IPS DF 4.7 (cell line): ENCODE measurements around the gene RCBTB2.

Experiments used
- DNase-seq: peaks from one replicate; pipeline ENCODE4 v3.0.0-alpha.2; 2013; ENCODE audit warnings: low spot score; ENCODE audit errors: extremely low read depth

RCBTB2 gene

DNA sequence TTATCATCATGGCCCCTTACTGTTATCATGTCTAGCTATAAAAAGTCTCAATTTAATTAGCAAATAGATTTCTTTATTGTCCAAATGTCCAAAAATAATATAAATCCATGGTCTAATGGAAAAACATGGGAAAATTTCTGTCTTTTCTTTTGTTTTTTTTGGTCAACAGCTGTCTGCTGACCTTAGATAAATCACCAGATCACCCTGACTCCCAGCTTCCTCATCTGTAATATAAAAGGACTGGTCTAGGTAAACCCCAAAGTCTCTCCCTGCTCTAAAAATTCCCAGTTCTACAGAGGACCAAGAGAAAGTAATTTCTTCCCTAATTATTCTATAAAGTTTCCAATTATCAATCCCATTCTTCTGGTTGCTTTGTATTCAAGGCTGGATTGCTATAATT lies 30.7 kb upstream of the RCBTB2 start:
- no peak for DNase-seq

DNA sequence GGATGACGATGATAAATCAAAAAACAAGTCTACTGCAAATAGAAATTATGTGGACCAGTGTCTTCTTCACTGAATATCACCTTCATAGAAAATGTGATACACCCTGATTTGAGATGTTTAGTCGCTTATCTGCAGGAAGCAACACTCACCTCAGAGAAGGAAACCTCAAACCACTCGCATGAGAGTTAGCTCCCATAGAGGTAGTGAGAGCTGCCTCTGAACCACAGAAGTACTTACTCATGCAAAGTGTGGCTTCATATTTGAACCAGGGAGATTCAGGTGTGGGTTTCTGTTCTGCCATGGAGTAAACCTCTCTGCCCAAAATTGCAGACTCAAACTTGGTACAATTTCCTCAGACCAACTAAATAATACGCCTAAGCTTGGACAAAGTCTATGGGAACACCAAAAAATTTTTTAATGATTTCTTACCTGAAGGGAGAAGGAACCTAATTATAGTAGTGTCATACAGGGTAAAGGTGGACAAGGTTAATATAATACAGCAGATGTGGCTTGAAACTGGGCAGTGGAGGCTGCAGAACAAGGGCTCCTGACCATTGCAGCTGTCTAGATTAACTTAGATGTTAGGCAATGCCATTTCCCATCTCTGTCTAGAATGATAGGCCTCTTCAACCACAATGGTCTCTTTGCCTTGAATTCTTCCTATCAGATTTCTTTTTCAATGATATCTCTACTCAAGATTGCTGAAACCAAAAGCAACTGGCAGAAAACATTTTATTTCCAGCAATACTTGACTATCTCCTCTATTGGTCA lies 29.6 kb upstream of the RCBTB2 start:
- no peak for DNase-seq

DNA sequence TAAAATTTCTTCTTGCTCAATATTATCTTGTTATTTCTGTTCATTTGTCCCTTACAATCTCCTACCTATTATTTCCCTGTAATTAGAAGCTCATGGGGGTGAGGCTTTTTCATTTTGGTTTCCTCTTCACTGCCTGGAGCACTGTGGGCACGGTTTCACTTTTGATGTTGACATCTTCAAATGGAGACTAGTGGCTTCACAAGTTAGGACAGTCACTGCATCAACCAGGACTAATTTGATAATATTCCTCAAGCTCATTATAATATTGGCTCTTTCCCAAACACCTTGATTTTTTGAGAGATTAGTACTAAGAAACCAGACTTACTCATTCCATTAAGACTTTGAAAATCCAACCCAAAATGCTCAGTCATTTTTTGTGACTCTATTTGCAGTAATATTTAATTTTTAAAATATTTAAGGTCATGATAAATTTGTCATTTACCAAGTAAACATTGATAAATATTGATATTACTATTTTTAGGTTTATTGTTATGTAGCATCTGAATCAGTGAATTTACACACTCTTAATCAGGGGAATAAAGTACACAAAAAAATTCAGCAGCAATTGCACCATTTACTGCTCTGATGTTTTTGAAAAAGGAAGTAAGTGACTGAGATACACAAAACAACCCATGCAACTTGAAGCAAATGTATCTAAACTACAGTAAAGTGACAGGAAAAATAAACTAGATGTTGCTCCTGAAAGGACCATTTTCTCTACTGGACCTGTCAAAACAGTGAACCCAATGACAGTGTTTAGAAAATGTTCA lies 28.8 kb upstream of the RCBTB2 start:
- DNase-seq: no peak

DNA sequence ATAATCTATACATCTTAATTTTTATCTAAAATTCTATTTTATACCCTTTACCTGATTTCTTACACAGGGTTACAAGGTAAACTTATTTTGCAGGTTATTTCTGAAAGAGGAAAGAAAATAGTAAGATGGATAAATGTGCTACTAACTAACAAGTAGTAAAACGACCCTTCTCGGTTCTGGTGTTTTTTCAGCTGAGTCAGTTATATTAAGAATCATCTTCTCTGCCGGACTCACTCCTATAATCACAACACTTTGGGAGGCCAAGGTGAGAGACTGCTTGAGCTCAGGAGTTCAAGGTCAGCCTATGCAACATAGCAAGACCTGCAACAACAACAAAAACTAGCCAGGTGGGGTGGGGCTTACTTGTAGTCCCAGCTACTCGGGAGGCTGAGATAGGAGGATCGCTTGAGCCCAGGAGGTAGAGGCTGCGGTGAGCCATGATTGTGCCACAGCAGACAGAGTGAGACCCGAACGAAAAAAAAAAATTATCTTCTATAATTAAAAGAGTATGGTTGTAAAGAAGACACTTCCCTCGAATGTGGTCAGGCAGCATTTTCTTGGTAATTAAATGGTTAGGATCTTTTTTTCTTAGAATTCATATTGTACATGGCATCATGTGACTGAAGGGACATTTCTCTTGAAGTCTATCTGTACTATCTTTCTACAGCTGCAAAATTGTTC lies 27.9 kb upstream of the RCBTB2 start:
- DNase-seq: no peak

DNA sequence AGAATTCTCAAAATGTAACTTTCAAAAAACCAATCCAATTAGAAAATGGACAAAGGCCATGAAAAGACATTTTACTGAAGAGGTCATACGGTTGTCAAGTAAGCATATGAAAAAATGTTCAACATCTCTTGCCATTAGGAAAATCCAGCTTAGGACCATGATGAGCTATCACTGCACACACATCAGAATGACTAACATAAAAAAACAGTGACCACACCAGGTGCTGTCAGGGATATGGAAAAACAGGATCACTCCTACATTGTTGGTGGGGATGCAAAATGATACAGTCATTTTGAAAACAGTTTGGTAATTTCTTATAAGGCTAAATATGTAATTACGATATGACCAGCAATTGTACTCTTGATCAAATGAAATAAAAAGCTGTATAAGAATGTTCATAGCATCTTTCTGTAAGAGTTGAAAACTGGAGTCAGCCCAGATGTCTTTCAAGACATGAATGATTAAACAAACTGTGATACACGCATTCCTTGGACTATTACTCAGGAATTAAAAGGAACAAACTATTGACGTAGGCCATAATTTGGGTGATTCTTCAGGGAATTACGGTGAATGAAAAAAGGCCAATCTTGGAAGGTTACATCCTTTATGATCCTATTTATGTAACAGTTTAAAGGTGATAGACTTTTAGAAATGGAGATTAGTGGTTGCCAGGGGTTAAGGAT lies 26.9 kb upstream of the RCBTB2 start:
- no peak for DNase-seq

DNA sequence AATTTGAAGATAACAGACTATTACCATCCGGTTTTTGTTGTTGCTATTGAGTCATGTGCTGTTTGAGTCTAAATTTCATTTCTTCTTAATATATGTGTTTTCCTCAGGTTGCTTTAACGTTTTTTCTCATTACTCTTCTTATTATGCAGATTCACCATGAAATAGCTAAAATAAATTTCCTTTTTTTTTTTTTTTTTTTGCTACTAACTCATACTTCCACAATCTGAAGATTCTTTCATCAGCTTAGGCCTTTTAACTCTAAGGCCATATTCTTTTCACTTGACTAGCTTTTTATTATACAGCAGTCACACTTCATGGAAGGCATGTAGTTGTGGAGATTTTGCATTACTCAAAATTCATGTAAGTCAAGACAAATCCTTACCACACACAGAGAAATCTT lies 23.9 kb upstream of the RCBTB2 start:
- DNase-seq: no peak

DNA sequence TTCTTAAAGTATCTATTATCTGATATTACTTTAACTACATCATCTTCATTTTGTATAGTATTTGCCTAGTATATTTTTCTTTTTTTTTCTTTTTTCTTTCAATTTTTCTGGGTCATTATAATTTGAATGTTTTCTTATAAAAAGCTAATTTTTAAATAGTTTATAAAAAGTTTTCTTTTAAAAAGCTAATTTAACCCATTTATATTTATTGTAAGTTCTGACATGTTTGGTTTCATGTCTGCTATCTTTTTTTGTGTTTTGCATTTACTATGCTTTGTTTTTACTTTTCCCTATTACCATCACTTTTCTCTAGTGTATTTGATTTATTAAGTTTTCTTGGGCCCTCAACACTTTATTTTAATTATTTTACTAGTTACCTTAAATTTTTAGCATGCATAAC lies 22.6 kb upstream of the RCBTB2 start:
- no peak for DNase-seq

DNA sequence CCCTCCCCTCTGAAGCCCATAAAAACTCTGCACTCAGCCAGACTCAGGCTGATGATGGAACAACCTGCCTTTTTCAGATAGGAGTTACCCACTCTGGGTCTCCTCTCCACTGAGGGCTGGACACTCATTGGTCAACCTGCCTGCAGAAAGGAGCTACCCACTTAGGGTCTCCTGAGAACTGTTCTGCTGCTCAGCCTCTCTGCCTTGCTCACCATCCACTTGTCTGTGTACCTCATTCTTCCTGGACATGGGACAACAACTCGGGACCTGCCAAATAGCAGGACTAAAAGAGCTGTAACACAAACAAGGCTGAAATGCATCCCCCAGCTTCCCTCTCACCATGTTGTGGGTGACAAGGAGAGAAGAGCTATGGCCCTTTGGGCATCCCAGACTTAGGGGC lies 18.4 kb upstream of the RCBTB2 start:
- DNase-seq: no peak

DNA sequence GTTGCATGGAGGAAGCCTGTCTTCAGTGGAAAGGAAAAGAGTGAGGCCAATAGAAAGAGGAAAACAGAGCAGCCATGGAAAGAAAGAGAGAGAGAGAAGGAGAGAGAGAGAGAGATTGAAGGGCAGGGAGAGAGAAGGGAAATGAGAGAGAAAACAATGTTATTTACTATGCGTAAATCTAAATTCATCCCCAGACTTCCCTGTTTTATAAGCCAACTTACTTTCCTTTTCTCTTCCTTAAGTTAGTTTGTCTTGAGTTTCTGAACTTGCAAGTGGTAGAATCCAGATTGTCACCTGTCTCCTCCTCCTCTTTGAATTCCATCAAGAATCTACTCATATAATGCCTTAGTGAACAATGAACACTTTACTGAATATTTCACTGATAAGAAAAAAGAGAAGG lies 16.8 kb upstream of the RCBTB2 start:
- no peak for DNase-seq

DNA sequence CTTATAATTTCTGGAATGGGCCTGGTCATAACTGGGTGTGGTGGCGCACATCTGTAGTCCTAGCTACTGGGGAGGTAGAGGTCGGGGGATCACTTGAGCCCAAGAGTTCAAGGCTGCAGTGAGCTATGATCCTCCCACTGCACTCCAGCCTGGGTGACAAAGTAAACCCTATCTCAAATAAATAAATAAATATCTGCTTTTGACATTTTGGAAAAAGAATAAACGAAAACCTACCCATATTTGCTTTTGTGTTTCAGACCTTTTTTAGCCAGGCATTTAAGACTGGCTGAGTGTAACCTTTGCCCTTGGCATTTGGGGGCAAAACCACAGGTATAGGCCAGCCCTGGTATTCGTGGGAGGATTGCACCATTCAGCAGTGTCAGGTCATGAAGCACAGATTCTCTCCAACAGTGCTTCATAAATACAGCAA lies 14.8 kb upstream of the RCBTB2 start:
- DNase-seq: no peak

DNA sequence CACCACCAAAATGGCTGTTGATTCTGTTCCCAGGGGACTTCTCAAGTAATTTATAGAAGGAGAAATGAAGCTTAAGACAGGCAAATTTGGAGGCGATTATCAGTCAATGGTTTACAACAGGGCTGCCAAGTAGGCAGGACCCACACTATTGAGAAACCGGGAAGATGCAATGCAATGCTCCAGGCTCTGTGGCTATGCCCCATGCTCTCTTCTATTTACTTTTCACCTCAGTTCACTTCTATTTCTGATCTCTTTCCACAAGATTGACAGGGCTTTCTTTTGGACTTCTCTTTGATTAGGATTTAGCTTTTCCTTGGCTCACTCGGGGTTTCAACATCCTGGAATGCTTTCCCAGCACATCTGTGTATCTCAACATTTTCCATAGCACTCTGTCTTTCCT lies 12.7 kb upstream of the RCBTB2 start:
- no peak for DNase-seq

DNA sequence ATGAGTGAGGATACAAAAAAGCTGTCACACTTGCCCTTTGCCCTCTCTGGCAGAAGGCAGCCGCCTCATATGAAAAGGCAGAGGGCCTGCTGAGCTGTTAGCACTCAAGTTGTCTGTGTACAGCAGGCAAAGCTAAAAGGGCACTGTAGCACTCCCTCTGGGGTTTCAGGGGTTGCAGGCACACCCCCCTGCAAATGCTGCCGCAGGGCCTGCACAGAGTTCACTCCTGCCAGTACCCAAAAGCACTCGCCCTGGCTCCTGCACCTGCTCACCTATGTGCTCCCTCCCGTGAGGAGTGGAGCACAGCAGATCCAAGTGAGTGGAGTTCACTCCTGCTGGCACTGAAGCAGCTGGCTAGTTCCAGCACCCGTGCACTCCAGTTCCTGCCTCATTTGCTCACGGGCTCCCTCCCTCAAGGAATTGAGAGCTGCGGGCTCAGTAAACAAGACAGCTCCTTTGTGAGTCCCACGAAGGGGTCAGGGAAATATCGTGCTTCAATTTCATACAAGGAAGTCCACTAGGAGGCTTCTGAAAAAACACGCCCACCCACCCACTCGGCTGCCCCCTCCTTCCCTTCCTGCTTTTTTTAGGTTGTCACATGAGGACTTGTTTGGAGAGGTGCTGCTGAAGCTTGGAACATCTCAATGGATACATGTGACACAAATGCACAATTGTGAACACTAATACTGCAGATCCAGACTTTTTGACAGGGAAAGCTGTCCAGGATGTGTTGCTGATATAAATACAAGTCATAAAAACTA lies 9.9 kb upstream of the RCBTB2 start:
- DNase-seq: no peak

DNA sequence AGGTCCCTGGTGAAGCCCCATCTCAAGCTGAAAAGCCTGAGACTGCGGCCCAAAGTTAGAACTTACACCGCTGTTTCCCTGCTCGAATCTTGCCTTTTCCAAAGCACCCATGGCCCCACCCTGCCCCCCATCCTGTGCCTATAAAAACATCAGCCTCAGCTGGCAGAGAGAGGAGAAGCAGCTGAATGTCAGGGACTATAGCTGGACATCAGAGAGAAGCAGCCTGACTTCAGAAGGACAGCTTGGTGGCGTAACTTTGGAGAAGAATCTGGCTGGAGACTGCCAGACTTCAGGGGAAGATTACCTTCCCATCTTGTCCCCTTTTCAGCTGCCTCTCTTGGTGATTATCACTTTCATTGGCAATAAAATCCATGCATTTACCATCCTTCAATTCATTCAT lies 9.3 kb upstream of the RCBTB2 start:
- no peak for DNase-seq

DNA sequence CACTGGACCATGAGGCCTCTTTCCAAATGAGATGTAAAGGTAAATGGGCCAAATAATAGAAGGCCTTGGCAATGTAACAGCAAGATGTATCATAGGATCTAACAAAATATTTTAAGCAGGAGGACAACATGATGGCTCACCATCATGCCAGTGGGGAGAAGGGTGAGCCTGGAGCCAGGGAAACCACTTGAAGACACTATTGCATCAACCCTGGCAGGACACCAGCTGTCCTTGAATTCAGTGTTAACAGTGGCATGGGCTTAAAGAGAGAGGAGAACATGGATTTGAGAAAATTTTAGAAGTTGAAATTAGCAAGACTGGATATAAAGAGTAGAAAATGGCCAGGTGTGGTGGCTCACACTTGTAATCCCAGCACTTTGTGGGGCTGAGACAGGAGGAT lies 6.7 kb upstream of the RCBTB2 start:
- no peak for DNase-seq

DNA sequence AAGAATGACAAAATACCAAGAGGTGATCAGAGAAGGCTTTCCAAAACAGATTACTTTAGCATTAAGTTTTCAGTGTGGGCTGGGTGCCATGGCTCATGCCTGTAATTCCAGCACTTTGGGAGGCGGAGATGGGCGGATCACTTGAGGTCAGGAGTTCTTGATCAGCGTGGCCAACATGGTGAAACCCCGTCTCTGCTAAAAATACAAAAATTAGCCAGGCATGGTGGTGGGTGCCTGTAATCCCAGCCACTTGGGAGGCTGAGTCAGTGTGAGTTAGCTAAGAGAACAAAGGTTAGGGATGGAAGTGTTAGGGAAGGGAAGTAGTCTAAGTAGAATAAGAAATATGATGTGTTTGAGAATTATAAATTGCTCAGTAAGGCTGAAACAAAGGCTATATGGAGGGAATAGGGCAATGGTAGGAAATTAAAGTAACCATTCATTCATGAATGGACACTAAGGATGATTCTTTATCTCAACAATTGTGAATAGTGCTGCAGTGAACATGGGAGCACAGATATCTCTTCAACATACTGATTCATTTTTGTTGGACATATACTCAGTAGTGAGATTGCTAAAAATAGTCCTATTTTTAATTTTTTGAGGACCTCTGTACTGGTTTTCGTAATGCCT lies 3.9 kb upstream of the RCBTB2 start:
- DNase-seq: no peak

DNA sequence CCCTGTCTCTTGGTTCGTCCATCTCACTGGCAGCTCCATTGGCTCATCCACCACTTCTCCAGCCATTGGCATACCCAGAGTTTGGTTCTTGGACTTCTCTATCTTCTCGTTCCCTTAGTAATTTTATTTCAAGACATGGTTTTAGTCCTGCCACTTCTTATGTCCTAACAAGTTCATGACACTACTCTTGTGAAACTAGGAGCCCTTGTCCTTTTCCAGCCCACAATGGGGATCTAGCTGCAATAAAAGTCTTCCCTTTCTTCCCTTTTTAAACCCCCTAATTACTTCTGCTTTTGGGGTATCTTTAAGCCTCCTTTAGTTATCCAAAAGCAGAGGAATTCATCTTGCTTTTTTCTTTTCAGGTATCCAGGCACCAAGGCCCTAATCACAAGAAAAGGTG lies 2.9 kb upstream of the RCBTB2 start:
- DNase-seq: no peak

DNA sequence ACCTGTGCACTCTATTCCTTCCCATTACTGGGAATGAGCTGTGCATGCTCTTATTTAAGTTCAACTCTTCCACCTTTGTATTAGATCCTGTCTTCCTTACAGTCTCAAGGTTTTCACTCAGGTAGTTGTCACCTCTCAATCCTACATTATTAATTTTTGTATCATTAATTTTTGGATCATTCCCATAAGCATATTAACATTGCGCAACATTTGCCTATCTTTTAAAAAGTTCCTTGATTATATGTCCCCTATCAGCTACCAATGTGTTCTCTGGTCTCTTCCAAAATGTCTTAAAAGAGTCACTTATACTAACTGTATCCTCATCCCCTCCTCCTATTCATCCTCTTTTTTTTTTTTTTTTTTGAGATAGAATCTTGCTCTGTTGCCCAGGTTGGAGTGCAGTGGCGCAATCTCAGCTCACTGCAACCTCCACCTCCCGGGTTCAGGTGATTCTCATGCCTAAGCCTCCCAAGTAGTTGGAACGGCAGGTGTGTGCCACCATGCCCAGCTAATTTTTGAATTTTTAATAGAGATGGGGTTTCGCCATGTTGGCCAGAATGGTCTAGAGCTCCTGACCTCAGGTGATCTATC lies 2.1 kb upstream of the RCBTB2 start:
- DNase-seq: no peak

DNA sequence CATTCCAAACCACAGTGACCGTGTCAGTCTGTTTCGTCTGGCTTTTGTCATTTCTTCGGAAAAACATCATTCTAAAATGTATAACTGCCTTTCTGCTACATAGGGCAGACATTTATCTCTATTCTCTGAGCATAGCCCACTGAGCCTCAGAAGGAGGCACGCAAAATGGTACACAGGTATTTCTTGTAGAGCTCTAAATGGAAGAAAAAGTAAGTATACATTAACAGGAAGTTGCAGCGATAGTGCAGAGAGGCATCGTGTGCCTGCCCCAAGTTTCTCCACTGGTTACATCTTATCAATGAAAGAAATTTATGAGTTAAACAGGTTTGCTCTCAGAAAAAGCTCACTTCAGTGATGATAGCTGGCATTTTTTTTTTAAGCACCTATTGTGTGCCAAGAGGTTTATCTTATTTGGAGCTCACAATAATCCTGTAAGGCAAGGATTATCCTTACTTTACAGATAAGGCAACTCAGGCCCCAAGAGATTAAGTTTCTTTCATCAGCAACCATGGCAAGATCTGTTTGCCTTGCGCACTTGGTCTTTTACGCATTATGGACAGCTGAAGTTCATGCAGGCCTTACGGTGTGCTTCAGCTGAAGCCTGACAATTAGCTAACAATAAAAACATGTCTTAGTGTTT lies 1.2 kb upstream of the RCBTB2 start:
- DNase-seq: no peak

DNA sequence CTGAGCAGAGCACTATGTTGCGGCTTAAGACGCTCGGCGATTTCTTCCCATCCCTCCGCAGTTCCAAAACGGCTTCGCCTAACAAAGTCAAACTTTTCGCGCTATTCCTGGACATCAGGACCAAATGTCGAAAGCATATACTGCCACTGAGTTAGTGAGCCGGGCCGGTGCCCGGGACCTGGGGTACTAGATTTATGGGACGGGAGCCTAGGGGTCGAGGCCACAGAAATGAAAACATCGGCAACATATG lies 699 bp downstream of the RCBTB2 start:
- DNase-seq: no peak
